ENCODE data around the gene TYMP.
A peak's percentile ranks its signal among the peaks of the same experiment; 100 is the strongest.

Gene TYMP

GRCh38 chr22:50528682-50529415 lies 963 bp downstream of the TYMP start:
- Mint-ChIP-seq H3K27me3 (ENCODE audit: low read depth, poor library complexity) (peaks cover 52% of the 10 kb centered on the region), H3K36me3 (ENCODE audit: low read depth) (peaks cover 12% of the 10 kb centered on the region), H3K9me3 (no peaks in the 10 kb centered on the region), H3K4me1 (peaks cover 37% of the 10 kb centered on the region), H3K4me3 (no peak overlapping the region), H3K27ac (no peak overlapping the region)
- no peak for DNase-seq
- TF ChIP-seq, protein P1, sequence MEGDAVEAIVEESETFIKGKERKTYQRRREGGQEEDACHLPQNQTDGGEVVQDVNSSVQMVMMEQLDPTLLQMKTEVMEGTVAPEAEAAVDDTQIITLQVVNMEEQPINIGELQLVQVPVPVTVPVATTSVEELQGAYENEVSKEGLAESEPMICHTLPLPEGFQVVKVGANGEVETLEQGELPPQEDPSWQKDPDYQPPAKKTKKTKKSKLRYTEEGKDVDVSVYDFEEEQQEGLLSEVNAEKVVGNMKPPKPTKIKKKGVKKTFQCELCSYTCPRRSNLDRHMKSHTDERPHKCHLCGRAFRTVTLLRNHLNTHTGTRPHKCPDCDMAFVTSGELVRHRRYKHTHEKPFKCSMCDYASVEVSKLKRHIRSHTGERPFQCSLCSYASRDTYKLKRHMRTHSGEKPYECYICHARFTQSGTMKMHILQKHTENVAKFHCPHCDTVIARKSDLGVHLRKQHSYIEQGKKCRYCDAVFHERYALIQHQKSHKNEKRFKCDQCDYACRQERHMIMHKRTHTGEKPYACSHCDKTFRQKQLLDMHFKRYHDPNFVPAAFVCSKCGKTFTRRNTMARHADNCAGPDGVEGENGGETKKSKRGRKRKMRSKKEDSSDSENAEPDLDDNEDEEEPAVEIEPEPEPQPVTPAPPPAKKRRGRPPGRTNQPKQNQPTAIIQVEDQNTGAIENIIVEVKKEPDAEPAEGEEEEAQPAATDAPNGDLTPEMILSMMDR (IDR thresholded peaks at IDR 0.05) = no peak

DNA sequence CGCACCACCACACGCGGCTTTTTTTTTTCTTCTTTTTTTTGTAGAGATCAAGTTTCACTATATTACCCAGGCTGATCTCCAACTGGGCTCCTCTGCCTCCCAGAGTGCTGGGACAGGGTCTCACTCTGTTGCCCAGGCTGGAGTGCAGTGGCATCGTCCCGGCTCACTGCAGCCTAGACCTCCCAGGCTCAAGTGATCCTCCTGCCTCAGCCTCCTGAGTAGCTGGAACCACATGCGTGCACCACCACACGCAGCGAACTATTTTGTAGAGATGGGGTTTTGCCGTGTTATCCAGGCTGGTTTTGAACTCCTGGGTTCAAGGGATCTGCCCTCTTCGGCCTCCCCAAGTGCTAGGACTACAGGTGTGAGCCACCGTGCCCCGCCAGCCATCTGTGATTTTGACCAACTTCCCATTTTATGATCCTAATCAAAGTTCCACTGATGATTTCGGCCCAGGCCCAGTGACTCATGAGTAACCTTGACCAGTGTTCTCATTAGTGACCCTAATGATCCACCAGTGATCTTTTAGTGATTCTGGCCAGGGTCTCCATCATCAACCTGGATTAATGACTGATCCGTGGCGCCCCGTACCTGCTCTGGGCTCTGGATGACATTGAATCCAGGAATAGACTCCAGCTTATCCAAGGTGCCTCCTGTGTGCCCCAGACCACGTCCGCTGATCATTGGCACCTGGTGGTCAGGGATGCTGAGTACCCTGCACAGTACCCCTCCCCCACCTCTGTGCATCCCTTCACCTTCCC lies 1.7 kb downstream of the TYMP start:
- TF ChIP-seq, protein P1 (IDR thresholded peaks at IDR 0.05) = no peak
- peak overlapping the region; percentile 72 for H3K4me3 Mint-ChIP-seq
- peaks cover 46% of the 10 kb centered on the region for H3K27me3 Mint-ChIP-seq (ENCODE audit: low read depth, poor library complexity)
- no peak for DNase-seq
- no peaks in the 10 kb centered on the region for H3K9me3 Mint-ChIP-seq
- no peak overlapping the region for H3K27ac Mint-ChIP-seq
- peaks cover 12% of the 10 kb centered on the region for H3K36me3 Mint-ChIP-seq (ENCODE audit: low read depth)
- peaks cover 29% of the 10 kb centered on the region for H3K4me1 Mint-ChIP-seq

DNA sequence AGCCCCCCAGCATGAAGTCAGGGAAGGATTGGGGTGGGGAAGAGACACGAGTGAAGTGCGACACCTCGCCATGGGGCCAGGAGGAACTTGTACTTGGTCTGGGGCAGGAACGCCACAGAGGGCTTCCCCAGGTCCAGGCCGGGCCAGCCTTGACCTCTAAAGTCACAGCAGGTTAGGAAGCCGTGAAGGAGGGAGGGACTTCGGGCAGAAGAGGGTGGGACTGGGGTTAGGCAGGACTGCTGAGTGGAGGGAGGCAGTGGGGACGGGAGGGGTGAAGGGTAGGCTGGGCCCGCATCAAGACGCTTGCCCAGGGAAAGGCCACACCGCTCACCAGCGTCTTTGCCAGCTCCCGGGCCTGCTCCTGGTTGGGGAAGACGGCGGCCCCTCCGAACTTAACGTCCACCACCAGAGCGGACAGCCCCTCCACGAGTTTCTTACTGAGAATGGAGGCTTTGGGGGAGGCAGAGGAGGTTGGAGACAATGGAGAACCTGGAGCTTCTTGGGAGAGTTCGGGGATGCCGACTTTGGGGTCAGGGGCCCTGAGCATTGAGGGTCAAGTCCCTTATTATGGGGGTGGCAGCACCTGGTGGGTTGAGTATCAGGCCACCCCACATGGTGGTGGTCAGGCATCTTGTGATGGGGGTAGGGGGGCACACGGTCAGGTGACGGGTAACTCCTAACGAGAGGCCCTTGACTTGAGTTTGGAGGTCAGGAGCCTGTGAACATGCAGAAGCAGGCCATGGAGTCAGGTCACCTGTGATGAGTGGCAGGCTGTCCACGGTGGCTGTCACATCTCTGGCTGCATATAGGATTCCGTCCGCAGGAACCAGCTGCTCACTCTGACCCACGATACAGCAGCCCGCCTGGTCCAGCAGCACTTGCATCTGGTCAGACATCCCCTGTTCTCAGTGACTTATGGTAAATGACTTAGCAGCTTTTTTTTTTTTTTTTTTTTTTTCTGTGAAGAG lies 2.7 kb downstream of the TYMP start:
- TF ChIP-seq, protein P1 (IDR thresholded peaks at IDR 0.05) = no peak
- peaks cover 23% of the 10 kb centered on the region for H3K4me1 Mint-ChIP-seq
- no peaks in the 10 kb centered on the region for H3K9me3 Mint-ChIP-seq
- H3K27me3 Mint-ChIP-seq (ENCODE audit: low read depth, poor library complexity) = peaks cover 40% of the 10 kb centered on the region
- H3K4me3 Mint-ChIP-seq = peak overlapping the region; percentile 72
- peaks cover 12% of the 10 kb centered on the region for H3K36me3 Mint-ChIP-seq (ENCODE audit: low read depth)
- no peak overlapping the region for H3K27ac Mint-ChIP-seq
- DNase-seq = no peak

GRCh38 chr22:50526108-50526833 lies 3.5 kb downstream of the TYMP start:
- Mint-ChIP-seq H3K27me3 (ENCODE audit: low read depth, poor library complexity) (peaks cover 38% of the 10 kb centered on the region), H3K4me1 (peaks cover 23% of the 10 kb centered on the region), H3K36me3 (ENCODE audit: low read depth) (peaks cover 12% of the 10 kb centered on the region), H3K27ac (no peak overlapping the region), H3K9me3 (no peaks in the 10 kb centered on the region), H3K4me3 (peak overlapping the region; percentile 72)
- peak; percentile 84 for DNase-seq
- TF ChIP-seq, protein P1 (IDR thresholded peaks at IDR 0.05) = peak; percentile 51

DNA sequence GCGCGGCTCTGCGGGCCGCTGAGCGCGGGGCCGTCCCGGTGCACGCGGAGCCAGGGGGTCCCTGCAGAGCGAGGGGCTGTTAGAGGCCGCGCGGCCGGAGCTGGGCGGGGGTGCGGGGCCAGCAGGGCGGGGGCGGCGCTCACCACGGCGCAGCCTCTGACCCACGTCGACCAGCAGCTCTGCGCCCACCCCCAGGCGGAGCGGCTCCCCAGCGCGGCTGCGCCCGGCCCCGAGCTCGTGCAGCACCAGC lies 4.0 kb downstream of the TYMP start:
- H3K27me3 Mint-ChIP-seq (ENCODE audit: low read depth, poor library complexity) = peaks cover 33% of the 10 kb centered on the region
- peaks cover 23% of the 10 kb centered on the region for H3K4me1 Mint-ChIP-seq
- DNase-seq = no peak
- H3K36me3 Mint-ChIP-seq (ENCODE audit: low read depth) = peaks cover 12% of the 10 kb centered on the region
- peak overlapping the region; percentile 92 for H3K4me3 Mint-ChIP-seq
- TF ChIP-seq, protein P1 (IDR thresholded peaks at IDR 0.05) = no peak
- H3K27ac Mint-ChIP-seq = no peak overlapping the region
- no peaks in the 10 kb centered on the region for H3K9me3 Mint-ChIP-seq
